Measurements from ENCODE around the gene FGFBP3.
A peak's percentile ranks its signal among the peaks of the same experiment; 100 is the strongest.

FGFBP3 gene, protein sequence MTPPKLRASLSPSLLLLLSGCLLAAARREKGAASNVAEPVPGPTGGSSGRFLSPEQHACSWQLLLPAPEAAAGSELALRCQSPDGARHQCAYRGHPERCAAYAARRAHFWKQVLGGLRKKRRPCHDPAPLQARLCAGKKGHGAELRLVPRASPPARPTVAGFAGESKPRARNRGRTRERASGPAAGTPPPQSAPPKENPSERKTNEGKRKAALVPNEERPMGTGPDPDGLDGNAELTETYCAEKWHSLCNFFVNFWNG

DNA sequence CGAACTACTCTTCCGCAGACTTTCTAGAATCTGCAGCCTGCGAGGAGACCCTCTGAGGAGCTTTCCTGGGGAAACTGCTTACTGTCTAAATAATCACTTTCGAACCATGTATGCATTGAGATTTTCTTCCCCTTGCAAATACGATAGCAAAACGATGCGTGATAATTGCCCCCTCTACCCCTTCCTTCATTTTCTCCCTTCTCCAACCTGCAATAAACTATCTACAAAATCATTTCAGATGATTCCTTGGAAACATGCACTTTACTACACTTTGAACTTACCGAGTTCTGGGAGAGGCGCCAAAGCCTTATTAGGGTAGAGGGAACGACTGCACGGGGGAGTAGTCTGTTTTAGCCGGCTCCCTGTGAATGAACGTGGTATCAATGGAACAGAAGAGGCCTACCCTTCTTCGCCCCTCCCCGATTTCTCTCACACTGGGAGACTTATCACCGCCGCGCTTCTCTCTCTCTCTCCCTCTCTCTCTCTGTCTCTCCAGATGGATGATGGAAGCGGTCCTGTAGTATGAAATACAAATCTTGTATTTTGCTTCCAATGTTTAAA lies at the start of gene FGFBP3:
Gene FGFBP3, minus strand, starts transcription at position 370 of the 561 bp plus-strand sequence. CDS start 517 bp downstream, outside the sequence.
- Histone ChIP-seq H3K9me3 (ENCODE audit: control insufficient read depth in 1 of 2, low read length in 2 of 2) (no peaks in the 10 kb centered on the region), H3K36me3 (ENCODE audit: control insufficient read depth in 1 of 2, insufficient read depth in 2 of 2, low read length in 2 of 2) (no peaks in the 10 kb centered on the region), H3K27ac (ENCODE audit: low read depth, low read length) (no peak within 1 kb of the TSS)

DNA sequence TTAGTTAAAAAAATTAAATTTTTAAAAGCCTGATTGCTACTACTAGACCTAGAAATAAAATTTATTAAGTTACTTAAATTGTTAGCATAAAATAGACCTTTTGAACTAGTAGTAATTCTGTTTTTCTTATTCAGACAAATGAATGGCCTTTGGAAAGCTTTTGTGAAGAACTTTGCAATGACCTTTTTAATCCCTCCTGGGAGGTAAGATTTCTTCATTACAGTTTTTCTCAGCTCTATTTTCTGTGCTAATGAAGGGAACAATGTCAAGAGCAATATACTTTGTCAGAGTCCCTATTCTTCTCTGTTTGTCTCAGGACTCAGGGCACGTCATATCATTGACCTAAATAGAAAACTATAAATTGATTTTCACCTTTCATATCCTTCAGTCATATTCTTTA lies 47.8 kb upstream of the FGFBP3 start:
- no peaks in the 10 kb centered on the region for H3K9me3 ChIP-seq (ENCODE audit: control insufficient read depth in 1 of 2, low read length in 2 of 2)
- peaks cover 25 to 80% of the 10 kb centered on the region in 2 donors for H3K36me3 ChIP-seq (ENCODE audit: control insufficient read depth in 1 of 2, insufficient read depth in 2 of 2, low read length in 2 of 2)
- no peak overlapping the region for H3K4me3 ChIP-seq (ENCODE audit: low read depth in 1 of 2, low read length in 2 of 2)
- H3K27me3 ChIP-seq (ENCODE audit: control insufficient read depth in 1 of 2, insufficient read depth in 2 of 2, low read length in 2 of 2) = no peaks in the 10 kb centered on the region
- H3K4me1 ChIP-seq (ENCODE audit: control insufficient read depth in 1 of 2, insufficient read depth in 2 of 2, low read length in 2 of 2) = no peaks in the 10 kb centered on the region
- no peak overlapping the region for H3K9ac ChIP-seq (ENCODE audit: low read depth in 1 of 2, low read length in 2 of 2)
- no peak overlapping the region for H3K27ac ChIP-seq (ENCODE audit: low read depth, low read length)

More for the DNA sequence above, at the start of gene FGFBP3:
- peak within 1 kb of the TSS; percentile 69 to 74 for H3K9ac ChIP-seq (ENCODE audit: low read depth in 1 of 2, low read length in 2 of 2)
- H3K4me3 ChIP-seq (ENCODE audit: low read depth in 1 of 2, low read length in 2 of 2) = peak within 1 kb of the TSS; percentile 81 to 88
- peaks cover 10 to 12% of the 10 kb centered on the region in 2 donors for H3K4me1 ChIP-seq (ENCODE audit: control insufficient read depth in 1 of 2, insufficient read depth in 2 of 2, low read length in 2 of 2)
- H3K27me3 ChIP-seq (ENCODE audit: control insufficient read depth in 1 of 2, insufficient read depth in 2 of 2, low read length in 2 of 2) = no peaks in the 10 kb centered on the region

DNA sequence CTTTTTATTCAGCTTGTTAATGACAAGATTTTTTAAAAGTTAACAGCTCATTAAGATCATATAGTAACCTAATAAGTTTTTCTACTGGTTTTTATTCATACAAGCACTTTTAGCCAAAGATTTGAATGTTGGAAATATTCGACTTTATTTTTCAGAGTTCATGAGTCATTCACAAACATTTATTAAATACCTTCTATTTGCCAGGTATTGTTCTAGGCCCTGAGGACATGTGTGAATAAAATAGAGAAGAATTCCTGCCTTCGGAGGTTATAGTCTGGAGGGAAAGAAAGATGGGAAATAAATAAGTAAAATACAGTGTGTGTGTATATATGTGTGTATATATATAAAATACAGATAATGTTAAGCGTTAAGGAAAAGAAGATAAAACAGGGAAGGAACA lies 45.8 kb upstream of the FGFBP3 start:
- peaks cover 22 to 77% of the 10 kb centered on the region in 2 donors for H3K36me3 ChIP-seq (ENCODE audit: control insufficient read depth in 1 of 2, insufficient read depth in 2 of 2, low read length in 2 of 2)
- H3K9ac ChIP-seq (ENCODE audit: low read depth in 1 of 2, low read length in 2 of 2) = no peak overlapping the region
- H3K4me3 ChIP-seq (ENCODE audit: low read depth in 1 of 2, low read length in 2 of 2) = no peak overlapping the region
- H3K9me3 ChIP-seq (ENCODE audit: control insufficient read depth in 1 of 2, low read length in 2 of 2) = no peaks in the 10 kb centered on the region
- no peaks in the 10 kb centered on the region for H3K27me3 ChIP-seq (ENCODE audit: control insufficient read depth in 1 of 2, insufficient read depth in 2 of 2, low read length in 2 of 2)
- H3K4me1 ChIP-seq (ENCODE audit: control insufficient read depth in 1 of 2, insufficient read depth in 2 of 2, low read length in 2 of 2) = no peaks in the 10 kb centered on the region
- no peak overlapping the region for H3K27ac ChIP-seq (ENCODE audit: low read depth, low read length)

DNA sequence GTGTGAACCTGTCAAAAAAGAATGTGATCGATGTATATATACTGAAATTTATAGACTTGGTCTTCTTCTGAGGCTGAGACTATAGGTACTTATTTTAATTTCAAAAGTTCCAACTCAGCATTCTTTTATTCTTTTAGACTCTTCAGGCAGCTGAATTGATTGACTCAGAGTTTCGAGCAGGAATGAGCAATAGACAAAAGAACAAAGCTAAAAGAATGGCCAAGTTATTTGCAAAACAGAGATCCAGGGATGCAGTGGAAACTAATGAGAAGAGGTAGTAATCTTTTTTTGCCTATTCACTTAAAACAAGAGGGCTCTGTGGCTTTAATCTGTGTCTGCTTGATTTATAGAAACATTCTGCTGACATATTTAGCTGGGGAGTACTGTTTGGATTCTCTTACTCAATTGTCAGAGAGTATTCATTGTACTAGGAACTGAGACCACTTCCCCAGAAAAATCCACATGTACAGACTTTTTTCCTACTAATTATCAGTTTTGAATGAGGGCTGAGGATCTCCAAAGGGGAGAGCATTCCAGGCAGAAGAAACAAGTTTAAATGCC lies 44.4 kb upstream of the FGFBP3 start:
- H3K27ac ChIP-seq (ENCODE audit: low read depth, low read length) = no peak overlapping the region
- H3K9ac ChIP-seq (ENCODE audit: low read depth in 1 of 2, low read length in 2 of 2) = no peak overlapping the region
- peaks cover 22 to 69% of the 10 kb centered on the region in 2 donors for H3K36me3 ChIP-seq (ENCODE audit: control insufficient read depth in 1 of 2, insufficient read depth in 2 of 2, low read length in 2 of 2)
- H3K9me3 ChIP-seq (ENCODE audit: control insufficient read depth in 1 of 2, low read length in 2 of 2) = no peaks in the 10 kb centered on the region
- no peaks in the 10 kb centered on the region for H3K27me3 ChIP-seq (ENCODE audit: control insufficient read depth in 1 of 2, insufficient read depth in 2 of 2, low read length in 2 of 2)
- no peaks in the 10 kb centered on the region for H3K4me1 ChIP-seq (ENCODE audit: control insufficient read depth in 1 of 2, insufficient read depth in 2 of 2, low read length in 2 of 2)
- H3K4me3 ChIP-seq (ENCODE audit: low read depth in 1 of 2, low read length in 2 of 2) = no peak overlapping the region

DNA sequence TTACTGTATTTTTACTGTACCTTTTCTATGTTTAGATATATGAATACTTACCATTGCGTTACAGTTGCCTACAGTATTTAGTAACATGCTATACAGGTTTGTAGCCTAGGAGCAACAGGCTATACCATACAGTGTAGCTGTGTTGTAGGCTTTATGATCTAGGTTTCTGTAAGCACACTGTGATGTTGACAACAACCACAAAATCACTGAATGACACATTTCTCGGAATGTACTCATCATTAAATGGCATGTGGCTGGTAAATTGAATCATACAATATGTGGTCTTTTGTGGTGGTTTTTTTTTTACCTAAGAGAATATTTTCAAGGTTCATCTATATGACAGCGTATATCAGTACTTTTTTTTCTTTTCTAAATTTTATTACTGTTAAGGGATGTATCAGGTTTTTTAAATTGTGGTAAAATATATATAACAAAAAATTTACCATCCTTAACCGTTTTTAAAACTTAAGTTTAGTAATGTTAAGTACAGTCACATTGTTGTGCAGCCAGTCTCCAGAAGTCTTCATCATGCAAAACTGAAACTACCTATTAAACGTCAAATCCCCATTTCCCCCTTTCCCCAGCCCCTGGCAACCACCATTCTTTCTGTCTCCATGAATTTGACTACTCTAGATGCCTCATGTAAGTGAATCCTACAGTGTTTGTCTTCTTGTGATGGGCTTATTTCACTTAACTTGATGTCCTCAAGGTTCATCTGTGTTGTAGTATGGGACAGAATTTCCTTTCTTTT lies 35.8 kb upstream of the FGFBP3 start:
- no peaks in the 10 kb centered on the region for H3K4me1 ChIP-seq (ENCODE audit: control insufficient read depth in 1 of 2, insufficient read depth in 2 of 2, low read length in 2 of 2)
- no peaks in the 10 kb centered on the region for H3K27me3 ChIP-seq (ENCODE audit: control insufficient read depth in 1 of 2, insufficient read depth in 2 of 2, low read length in 2 of 2)
- H3K36me3 ChIP-seq (ENCODE audit: control insufficient read depth in 1 of 2, insufficient read depth in 2 of 2, low read length in 2 of 2) = peaks cover 8 to 40% of the 10 kb centered on the region in 2 donors
- H3K4me3 ChIP-seq (ENCODE audit: low read depth in 1 of 2, low read length in 2 of 2) = no peak overlapping the region
- no peaks in the 10 kb centered on the region for H3K9me3 ChIP-seq (ENCODE audit: control insufficient read depth in 1 of 2, low read length in 2 of 2)
- no peak overlapping the region for H3K9ac ChIP-seq (ENCODE audit: low read depth in 1 of 2, low read length in 2 of 2)
- no peak overlapping the region for H3K27ac ChIP-seq (ENCODE audit: low read depth, low read length)

DNA sequence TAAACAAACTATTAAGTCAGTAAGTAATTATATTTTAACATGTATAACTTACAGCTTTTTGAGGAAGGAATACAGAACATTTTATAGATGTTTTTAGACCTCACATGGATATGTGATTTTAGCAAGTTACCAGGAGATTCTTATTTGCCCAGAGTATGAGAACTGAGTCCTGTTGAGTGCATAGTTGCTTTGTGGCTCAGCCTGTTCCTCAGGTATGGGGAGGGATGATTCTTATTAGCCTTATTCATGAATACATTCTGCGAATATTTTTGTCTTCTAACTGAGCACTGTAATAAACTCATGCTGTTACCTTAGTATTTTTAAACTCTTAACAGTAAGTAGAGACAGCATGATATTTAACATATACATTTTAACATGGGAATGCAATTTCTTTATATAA lies 32.1 kb upstream of the FGFBP3 start:
- Histone ChIP-seq H3K4me1 (ENCODE audit: control insufficient read depth in 1 of 2, insufficient read depth in 2 of 2, low read length in 2 of 2) (no peaks in the 10 kb centered on the region), H3K27me3 (ENCODE audit: control insufficient read depth in 1 of 2, insufficient read depth in 2 of 2, low read length in 2 of 2) (no peaks in the 10 kb centered on the region), H3K9ac (ENCODE audit: low read depth in 1 of 2, low read length in 2 of 2) (no peak overlapping the region), H3K9me3 (ENCODE audit: control insufficient read depth in 1 of 2, low read length in 2 of 2) (no peaks in the 10 kb centered on the region), H3K36me3 (ENCODE audit: control insufficient read depth in 1 of 2, insufficient read depth in 2 of 2, low read length in 2 of 2) (peaks cover 12 to 43% of the 10 kb centered on the region in 2 donors), H3K27ac (ENCODE audit: low read depth, low read length) (no peak overlapping the region), H3K4me3 (ENCODE audit: low read depth in 1 of 2, low read length in 2 of 2) (no peak overlapping the region)

DNA sequence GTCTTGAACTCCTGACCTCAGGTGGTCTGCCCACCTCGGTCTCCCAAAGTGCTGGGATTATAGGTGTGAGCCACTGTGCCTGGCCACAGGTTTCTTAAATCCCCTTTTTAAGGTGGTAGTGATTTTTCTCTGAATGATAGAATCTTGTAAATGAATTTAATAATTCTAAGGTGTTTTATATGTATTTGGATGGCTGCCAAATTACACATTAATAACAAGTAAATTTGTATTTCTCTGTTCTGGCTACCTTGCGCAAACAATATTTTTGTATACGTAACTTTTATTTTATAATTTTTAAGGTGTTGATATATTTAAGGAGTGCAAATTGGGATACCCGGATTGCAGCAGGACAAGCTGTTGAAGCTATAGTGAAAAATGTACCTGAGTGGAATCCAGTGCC lies 30.4 kb upstream of the FGFBP3 start:
- Histone ChIP-seq H3K27me3 (ENCODE audit: control insufficient read depth in 1 of 2, insufficient read depth in 2 of 2, low read length in 2 of 2) (no peaks in the 10 kb centered on the region), H3K36me3 (ENCODE audit: control insufficient read depth in 1 of 2, insufficient read depth in 2 of 2, low read length in 2 of 2) (peaks cover 15 to 47% of the 10 kb centered on the region in 2 donors), H3K9ac (ENCODE audit: low read depth in 1 of 2, low read length in 2 of 2) (no peak overlapping the region), H3K4me1 (ENCODE audit: control insufficient read depth in 1 of 2, insufficient read depth in 2 of 2, low read length in 2 of 2) (no peaks in the 10 kb centered on the region), H3K9me3 (ENCODE audit: control insufficient read depth in 1 of 2, low read length in 2 of 2) (no peaks in the 10 kb centered on the region), H3K27ac (ENCODE audit: low read depth, low read length) (no peak overlapping the region), H3K4me3 (ENCODE audit: low read depth in 1 of 2, low read length in 2 of 2) (no peak overlapping the region)

DNA sequence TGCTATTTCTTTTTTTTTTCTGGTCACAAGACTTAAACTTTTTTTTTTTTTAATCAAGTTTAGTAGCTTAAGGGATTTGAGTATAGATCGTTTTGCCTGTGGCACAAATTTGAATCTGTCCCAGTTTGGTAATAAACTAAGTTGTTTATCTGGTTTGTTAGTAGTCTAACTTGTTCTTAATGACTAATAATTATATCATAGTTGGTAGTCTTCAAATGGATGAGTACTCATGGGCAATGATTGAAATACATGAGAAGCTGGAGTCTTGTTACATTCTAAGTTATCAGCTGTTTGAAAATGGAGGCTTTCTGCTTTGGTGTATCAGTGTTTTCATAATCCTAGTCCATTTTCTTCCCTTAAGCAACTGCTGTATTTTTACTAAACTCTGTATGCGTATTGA lies 26.6 kb upstream of the FGFBP3 start:
- Histone ChIP-seq H3K4me3 (ENCODE audit: low read depth in 1 of 2, low read length in 2 of 2) (no peak overlapping the region), H3K4me1 (ENCODE audit: control insufficient read depth in 1 of 2, insufficient read depth in 2 of 2, low read length in 2 of 2) (peaks cover 0 to under 1% of the 10 kb centered on the region in 2 donors), H3K27me3 (ENCODE audit: control insufficient read depth in 1 of 2, insufficient read depth in 2 of 2, low read length in 2 of 2) (no peaks in the 10 kb centered on the region), H3K9ac (ENCODE audit: low read depth in 1 of 2, low read length in 2 of 2) (no peak overlapping the region), H3K36me3 (ENCODE audit: control insufficient read depth in 1 of 2, insufficient read depth in 2 of 2, low read length in 2 of 2) (peaks cover 17 to 32% of the 10 kb centered on the region in 2 donors), H3K9me3 (ENCODE audit: control insufficient read depth in 1 of 2, low read length in 2 of 2) (no peaks in the 10 kb centered on the region), H3K27ac (ENCODE audit: low read depth, low read length) (no peak overlapping the region)

DNA sequence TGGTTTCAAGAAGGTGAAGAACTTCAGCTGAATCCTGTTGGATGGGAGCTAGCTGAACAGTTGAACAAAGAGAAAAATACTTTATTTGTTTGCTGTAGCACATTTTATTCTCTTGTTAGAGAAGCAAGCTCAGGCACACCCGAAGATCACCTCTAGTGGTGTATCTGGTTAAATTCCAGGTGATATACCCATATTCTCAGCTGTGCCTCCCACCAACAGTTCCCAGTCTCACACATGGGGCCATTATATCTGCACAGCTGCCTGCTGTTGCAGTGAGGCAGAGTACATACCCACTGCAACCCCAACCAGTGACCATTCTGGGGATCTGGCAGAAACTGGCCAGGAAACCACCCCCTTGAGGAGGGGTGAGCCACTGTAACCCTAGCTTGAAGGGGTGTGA lies 23.5 kb upstream of the FGFBP3 start:
- Histone ChIP-seq H3K4me1 (ENCODE audit: control insufficient read depth in 1 of 2, insufficient read depth in 2 of 2, low read length in 2 of 2) (peaks cover 6% of the 10 kb centered on the region in 2 donors), H3K27me3 (ENCODE audit: control insufficient read depth in 1 of 2, insufficient read depth in 2 of 2, low read length in 2 of 2) (no peaks in the 10 kb centered on the region), H3K4me3 (ENCODE audit: low read depth in 1 of 2, low read length in 2 of 2) (no peak overlapping the region), H3K9me3 (ENCODE audit: control insufficient read depth in 1 of 2, low read length in 2 of 2) (no peaks in the 10 kb centered on the region), H3K9ac (ENCODE audit: low read depth in 1 of 2, low read length in 2 of 2) (no peak overlapping the region), H3K27ac (ENCODE audit: low read depth, low read length) (no peak overlapping the region), H3K36me3 (ENCODE audit: control insufficient read depth in 1 of 2, insufficient read depth in 2 of 2, low read length in 2 of 2) (peaks cover 17 to 32% of the 10 kb centered on the region in 2 donors)

Measured in duodenal mucosa (tissue), 2 donors.